Inflammatory macrophage treated with lipopolysaccharide for 4 hours (primary cell): ENCODE results near the gene SMARCA5.
"Not testable (repeated sequence)": the region's sequence is repeated elsewhere in the genome, so short reads cannot be mapped to it uniquely, and the experiment has no call there.

Source experiments
- DNase-seq: peaks from one replicate; pipeline ENCODE4 v3.0.0-alpha.2; 2020

The SMARCA5 gene

GRCh38 chr4:143513314-143514168, at the start of gene SMARCA5:
Gene SMARCA5 (plus strand): TSS chr4:143513702. CDS start chr4:143513925, 223 bp downstream.
- peak; percentile 100 for DNase-seq

- DNase-seq: peak; percentile 21
Measured at GRCh38 chr4:143473334-143474126, 40.0 kb upstream of the SMARCA5 start.

- DNase-seq: no peak
Measured at GRCh38 chr4:143477487-143477886, 36.0 kb upstream of the SMARCA5 start.

- DNase-seq: no peak
Measured at GRCh38 chr4:143481361-143481760, 32.1 kb upstream of the SMARCA5 start.

- DNase-seq: peak; percentile 34
Measured at GRCh38 chr4:143482840-143483239, 30.7 kb upstream of the SMARCA5 start.

- DNase-seq: no peak
Measured at GRCh38 chr4:143486314-143486713, 27.2 kb upstream of the SMARCA5 start.

GRCh38 chr4:143488687-143489086, 24.8 kb upstream of the SMARCA5 start:
- no peak for DNase-seq

- peak; percentile 17 for DNase-seq
Measured at GRCh38 chr4:143489106-143489505, 24.4 kb upstream of the SMARCA5 start.

GRCh38 chr4:143498021-143498420, 15.5 kb upstream of the SMARCA5 start:
- DNase-seq: no peak

- DNase-seq: peak; percentile 30
Measured at GRCh38 chr4:143502231-143502630, 11.3 kb upstream of the SMARCA5 start.

- DNase-seq: no peak
Measured at GRCh38 chr4:143506031-143506430, 7.5 kb upstream of the SMARCA5 start.

GRCh38 chr4:143511906-143512305, 1.6 kb upstream of the SMARCA5 start:
- DNase-seq: no peak

GRCh38 chr4:143512978-143513313, 556 bp upstream of the SMARCA5 start:
- no peak for DNase-seq

GRCh38 chr4:143514169-143514495, 630 bp downstream of the SMARCA5 start:
- DNase-seq: no peak

GRCh38 chr4:143514497-143514896, 995 bp downstream of the SMARCA5 start:
- DNase-seq: peak; percentile 49

GRCh38 chr4:143514901-143515300, 1.4 kb downstream of the SMARCA5 start:
- DNase-seq: peak; percentile 31

GRCh38 chr4:143515905-143516304, 2.4 kb downstream of the SMARCA5 start:
- DNase-seq: no peak

- no peak for DNase-seq
Measured at GRCh38 chr4:143517764-143518163, 4.3 kb downstream of the SMARCA5 start.

GRCh38 chr4:143524211-143524610, 10.7 kb downstream of the SMARCA5 start:
- no peak for DNase-seq

GRCh38 chr4:143528046-143528445, 14.5 kb downstream of the SMARCA5 start:
- not testable (repeated sequence) for DNase-seq

GRCh38 chr4:143531380-143531779, 17.9 kb downstream of the SMARCA5 start:
- no peak for DNase-seq

GRCh38 chr4:143531788-143532491, 18.4 kb downstream of the SMARCA5 start:
- DNase-seq: no peak

- no peak for DNase-seq
Measured at GRCh38 chr4:143538979-143539669, 25.6 kb downstream of the SMARCA5 start.
